ENCODE data around the gene ELL2. TPM values are rescaled to one million over a fixed set of nuclear protein-coding genes. Genes with fewer than 3 reads are reported as not detected.

ELL2 gene
- total and polyA plus RNA-seq, 12 donors, result 10.5 to 68.2 (median 27.2) TPM

DNA sequence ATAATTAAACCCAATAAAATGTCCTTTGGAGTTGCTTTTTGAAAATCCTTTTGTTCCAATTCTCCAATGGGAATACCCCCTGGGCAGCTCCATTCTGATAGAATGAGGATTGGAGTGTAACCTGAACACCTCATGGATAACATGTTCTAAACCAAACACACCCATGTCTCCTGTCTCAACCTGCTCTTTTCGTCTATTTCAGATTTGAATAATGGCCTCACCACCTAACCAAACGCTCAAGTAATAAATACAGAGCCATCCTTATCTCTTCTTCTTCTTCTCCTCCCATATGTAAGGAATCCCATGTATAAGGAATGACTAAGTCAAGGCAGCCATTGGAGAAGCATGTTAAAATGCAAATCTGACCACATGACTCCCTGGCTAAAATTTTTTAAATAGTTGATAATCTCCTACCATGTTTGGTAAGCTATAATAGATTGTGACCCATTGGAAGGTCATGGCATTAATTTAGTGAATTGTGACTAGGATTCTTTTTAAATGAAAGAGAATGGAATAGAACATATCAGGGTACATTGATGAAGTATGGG is 26.0 kb downstream of the ELL2 start:
- WGBS, 2 donors, result 98 to 99% methylated on average over 2 of the region's 2 CpGs
- TF ChIP-seq, protein P1, sequence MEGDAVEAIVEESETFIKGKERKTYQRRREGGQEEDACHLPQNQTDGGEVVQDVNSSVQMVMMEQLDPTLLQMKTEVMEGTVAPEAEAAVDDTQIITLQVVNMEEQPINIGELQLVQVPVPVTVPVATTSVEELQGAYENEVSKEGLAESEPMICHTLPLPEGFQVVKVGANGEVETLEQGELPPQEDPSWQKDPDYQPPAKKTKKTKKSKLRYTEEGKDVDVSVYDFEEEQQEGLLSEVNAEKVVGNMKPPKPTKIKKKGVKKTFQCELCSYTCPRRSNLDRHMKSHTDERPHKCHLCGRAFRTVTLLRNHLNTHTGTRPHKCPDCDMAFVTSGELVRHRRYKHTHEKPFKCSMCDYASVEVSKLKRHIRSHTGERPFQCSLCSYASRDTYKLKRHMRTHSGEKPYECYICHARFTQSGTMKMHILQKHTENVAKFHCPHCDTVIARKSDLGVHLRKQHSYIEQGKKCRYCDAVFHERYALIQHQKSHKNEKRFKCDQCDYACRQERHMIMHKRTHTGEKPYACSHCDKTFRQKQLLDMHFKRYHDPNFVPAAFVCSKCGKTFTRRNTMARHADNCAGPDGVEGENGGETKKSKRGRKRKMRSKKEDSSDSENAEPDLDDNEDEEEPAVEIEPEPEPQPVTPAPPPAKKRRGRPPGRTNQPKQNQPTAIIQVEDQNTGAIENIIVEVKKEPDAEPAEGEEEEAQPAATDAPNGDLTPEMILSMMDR (IDR thresholded peaks at IDR 0.05), result no peak
- Histone ChIP-seq H3K36me3 (peaks cover 0 to 32% (median 0%) of the 10 kb centered on the region in 9 donors), H3K4me3 (no peak overlapping the region), H3K27me3 (no peaks in the 10 kb centered on the region), H3K27ac (no peak overlapping the region), H3K4me1 (peaks cover 0 to 44% (median 7%) of the 10 kb centered on the region in 9 donors), H3K9me3 (no peaks in the 10 kb centered on the region)
- ATAC-seq (no peak), DNase-seq (no peak)
- intact Hi-C loops (cut with DNase I), result no loop called here

DNA sequence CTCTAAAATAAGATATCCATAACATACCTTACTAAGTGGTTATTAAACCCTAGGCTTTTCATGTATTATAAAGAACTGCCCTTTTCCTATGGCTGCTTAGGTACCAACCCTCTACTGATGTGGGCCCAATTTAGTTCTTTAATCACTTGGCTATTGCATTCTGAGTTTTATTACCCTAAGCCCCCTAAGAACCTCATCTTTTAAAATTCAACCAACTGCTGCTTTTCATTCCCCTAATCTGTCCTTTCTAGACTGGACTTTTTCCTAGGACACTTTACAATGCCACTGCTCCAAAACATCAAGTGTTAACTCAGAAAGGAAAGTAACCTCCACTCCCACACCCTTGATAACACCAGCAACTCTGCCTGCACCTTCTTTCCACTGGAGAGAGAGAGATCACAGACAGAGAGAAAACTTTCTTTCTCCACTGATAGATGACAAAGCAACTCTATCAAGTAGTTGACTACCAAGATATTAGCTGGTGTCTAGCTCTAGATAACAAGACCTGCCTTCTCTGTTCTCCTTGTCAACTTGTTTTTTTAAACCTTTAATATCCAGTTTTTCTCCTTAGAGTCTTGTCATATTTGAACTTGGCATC is 27.3 kb downstream of the ELL2 start:
- no peaks in the 10 kb centered on the region for H3K27me3 ChIP-seq
- no peak overlapping the region for H3K4me3 ChIP-seq
- no peak overlapping the region for H3K27ac ChIP-seq
- DNase-seq, result no peak
- peak in 2 of 8 donors; percentile 22 to 44 for ATAC-seq
- H3K36me3 ChIP-seq, result peaks cover 0 to 23% (median 0%) of the 10 kb centered on the region in 9 donors
- TF ChIP-seq, protein P1 (IDR thresholded peaks at IDR 0.05), result no peak
- H3K4me1 ChIP-seq, result peaks cover 0 to 44% (median 4%) of the 10 kb centered on the region in 9 donors
- intact Hi-C loops (cut with DNase I), result no loop called here
- H3K9me3 ChIP-seq, result no peaks in the 10 kb centered on the region

DNA sequence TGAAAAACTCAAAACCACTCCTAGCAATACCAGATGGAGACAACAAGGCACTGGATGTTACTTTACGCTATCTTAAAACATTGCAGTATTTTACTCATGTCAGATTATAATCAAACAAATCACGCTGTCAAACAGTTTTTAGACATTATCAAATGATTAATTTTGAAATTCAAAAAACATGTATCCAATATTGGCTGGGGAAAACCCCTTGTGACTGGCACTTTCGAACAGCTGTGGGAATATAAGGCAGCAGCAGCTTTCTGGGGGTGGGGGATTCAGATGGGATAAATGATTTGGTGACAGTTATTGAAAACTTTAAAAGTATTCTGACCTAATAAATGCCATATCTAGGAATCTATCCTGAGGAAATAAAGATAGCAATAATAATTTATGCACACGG is 28.7 kb downstream of the ELL2 start:
- H3K4me1 ChIP-seq, result peaks cover 0 to 47% (median 4%) of the 10 kb centered on the region in 9 donors
- 81 to 95% methylated on average over 4 of the region's 4 CpGs for WGBS, 2 donors
- no peaks in the 10 kb centered on the region for H3K9me3 ChIP-seq
- H3K27me3 ChIP-seq, result no peaks in the 10 kb centered on the region
- intact Hi-C loops (cut with DNase I), result no loop called here
- H3K36me3 ChIP-seq, result peaks cover 0 to 16% (median 0%) of the 10 kb centered on the region in 9 donors
- TF ChIP-seq, protein P1 (IDR thresholded peaks at IDR 0.05), result no peak
- ATAC-seq (no peak), DNase-seq (no peak)
- H3K27ac ChIP-seq, result no peak overlapping the region
- H3K4me3 ChIP-seq, result no peak overlapping the region

DNA sequence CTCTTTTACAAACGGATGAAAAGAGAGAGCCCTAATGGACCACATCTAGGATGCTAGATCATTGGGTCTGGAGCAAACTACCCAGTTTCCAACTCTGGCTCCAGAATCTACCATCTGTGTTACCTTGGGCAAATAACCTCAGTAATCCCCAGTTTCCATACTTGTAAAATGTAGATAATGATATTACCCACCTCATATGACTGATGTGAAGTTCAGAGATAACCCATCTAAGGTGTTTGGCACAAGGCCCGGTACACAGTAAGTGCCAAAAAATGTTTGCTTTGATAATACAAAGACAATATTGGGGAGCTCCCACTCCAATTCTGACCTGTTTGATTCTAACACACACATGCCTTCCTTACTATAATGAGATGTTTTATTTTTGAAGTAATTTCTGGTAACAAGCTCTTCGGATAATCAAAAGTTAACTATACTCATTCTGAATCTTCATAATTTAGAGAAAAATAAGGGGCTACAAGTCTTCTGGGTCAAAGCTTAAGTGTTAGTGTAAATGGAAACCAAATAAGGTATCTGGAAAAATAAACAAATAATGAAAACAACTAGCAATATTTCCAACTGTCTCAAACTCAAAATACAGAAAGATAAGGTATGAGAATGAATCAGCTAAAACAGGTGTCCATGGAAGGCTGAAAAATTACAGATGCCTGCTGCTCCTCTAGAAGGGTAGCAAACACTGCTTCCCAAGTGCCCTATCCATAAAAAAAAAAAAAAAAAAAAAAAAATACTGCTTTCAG is 30.4 kb downstream of the ELL2 start:
- intact Hi-C loops (cut with DNase I), result no loop called here
- H3K27ac ChIP-seq, result no peak overlapping the region
- H3K9me3 ChIP-seq, result no peaks in the 10 kb centered on the region
- ATAC-seq, result no peak
- no peaks in the 10 kb centered on the region for H3K27me3 ChIP-seq
- peaks cover 0 to 13% (median 0%) of the 10 kb centered on the region in 9 donors for H3K36me3 ChIP-seq
- no peak for DNase-seq
- no peak overlapping the region for H3K4me3 ChIP-seq
- H3K4me1 ChIP-seq, result peaks cover 0 to 40% (median 4%) of the 10 kb centered on the region in 9 donors
- WGBS, 2 donors, result 84 to 86% methylated on average over 3 of the region's 3 CpGs
- TF ChIP-seq, protein P1 (IDR thresholded peaks at IDR 0.05), result no peak

All from heart right ventricle (tissue), 16 donors.